ENCODE data around the gene LAMB4. TPM values are rescaled to one million over a fixed set of nuclear protein-coding genes. Genes with fewer than 3 reads are reported as not detected.

The LAMB4 gene
- total RNA-seq, 2 donors from 2014 or later: 0.26 to 2.0 TPM

DNA sequence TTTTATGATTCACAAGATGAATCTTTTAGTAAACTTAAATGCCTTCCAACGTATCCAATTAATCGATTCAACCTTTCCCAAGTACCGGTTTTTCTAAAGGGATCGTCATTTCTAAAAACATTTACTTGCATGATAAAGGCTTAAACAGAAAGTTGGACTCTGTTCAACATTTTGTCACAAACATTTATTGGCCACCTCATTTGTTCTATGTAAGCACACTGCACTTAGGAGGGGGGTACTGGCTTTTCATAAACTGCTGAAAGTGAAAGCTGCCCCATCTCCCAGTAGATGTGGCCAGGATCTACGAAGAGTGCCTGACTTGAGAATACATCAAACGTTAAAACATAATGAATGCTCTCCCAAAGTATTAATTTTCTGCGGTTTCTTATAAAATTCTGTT is 37.3 kb upstream of the LAMB4 start:
- Histone ChIP-seq H3K9me3 (no peaks in the 10 kb centered on the region), H3K27me3 (no peaks in the 10 kb centered on the region), H3K4me3 (no peak overlapping the region), H3K27ac (peak overlapping the region in 1 of 4 donors; percentile 44), H3K36me3 (replicated peaks in 1 of 2; ENCODE audit: insufficient read depth in 1 of 2, low read depth in 2 of 2) (no peaks in the 10 kb centered on the region), H3K4me1 (peaks cover 4% of the 10 kb centered on the region)
- DNase-seq: peak in 1 of 4 donors; percentile 27
- WGBS, 2 donors: 22 to 24% methylated on average over 7 of the region's 7 CpGs
- ATAC-seq: peak; percentile 63
- intact Hi-C loops (cut with DNase I): no loop called here
- TF ChIP-seq, protein P1, sequence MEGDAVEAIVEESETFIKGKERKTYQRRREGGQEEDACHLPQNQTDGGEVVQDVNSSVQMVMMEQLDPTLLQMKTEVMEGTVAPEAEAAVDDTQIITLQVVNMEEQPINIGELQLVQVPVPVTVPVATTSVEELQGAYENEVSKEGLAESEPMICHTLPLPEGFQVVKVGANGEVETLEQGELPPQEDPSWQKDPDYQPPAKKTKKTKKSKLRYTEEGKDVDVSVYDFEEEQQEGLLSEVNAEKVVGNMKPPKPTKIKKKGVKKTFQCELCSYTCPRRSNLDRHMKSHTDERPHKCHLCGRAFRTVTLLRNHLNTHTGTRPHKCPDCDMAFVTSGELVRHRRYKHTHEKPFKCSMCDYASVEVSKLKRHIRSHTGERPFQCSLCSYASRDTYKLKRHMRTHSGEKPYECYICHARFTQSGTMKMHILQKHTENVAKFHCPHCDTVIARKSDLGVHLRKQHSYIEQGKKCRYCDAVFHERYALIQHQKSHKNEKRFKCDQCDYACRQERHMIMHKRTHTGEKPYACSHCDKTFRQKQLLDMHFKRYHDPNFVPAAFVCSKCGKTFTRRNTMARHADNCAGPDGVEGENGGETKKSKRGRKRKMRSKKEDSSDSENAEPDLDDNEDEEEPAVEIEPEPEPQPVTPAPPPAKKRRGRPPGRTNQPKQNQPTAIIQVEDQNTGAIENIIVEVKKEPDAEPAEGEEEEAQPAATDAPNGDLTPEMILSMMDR (IDR thresholded peaks at IDR 0.05): no peak
- no peak for TF ChIP-seq POLR2A (IDR thresholded peaks at IDR 0.05)

DNA sequence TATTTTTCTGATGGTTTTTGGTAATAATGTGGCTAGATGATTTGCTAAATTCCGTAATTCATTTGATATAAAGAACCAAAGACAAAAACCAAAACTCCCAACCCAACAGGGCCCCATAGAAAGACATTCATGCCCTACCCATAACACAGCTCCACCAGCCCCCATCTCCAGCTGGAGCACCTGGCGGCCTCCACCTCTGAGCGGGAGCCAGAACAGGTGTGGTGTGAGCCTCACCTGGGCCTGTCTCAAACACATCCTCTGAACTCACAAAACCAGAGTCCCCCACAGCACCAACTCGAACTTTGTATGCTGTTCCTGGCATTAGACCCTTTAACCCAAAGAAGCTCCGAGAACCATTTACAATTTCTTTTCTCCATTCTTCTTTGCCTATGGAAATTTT is 36.5 kb upstream of the LAMB4 start:
- Histone ChIP-seq H3K27me3 (no peaks in the 10 kb centered on the region), H3K9me3 (no peaks in the 10 kb centered on the region), H3K4me3 (no peak overlapping the region), H3K4me1 (peaks cover 4% of the 10 kb centered on the region), H3K27ac (no peak overlapping the region), H3K36me3 (replicated peaks in 1 of 2; ENCODE audit: insufficient read depth in 1 of 2, low read depth in 2 of 2) (no peaks in the 10 kb centered on the region)
- ATAC-seq: no peak
- WGBS, 2 donors: 83 to 91% methylated on average over 5 of the region's 5 CpGs
- TF ChIP-seq, protein P1 (IDR thresholded peaks at IDR 0.05): no peak
- no peak for TF ChIP-seq POLR2A (IDR thresholded peaks at IDR 0.05)
- peak in 1 of 4 donors; percentile 19 for DNase-seq
- intact Hi-C loops (cut with DNase I): no loop called here

DNA sequence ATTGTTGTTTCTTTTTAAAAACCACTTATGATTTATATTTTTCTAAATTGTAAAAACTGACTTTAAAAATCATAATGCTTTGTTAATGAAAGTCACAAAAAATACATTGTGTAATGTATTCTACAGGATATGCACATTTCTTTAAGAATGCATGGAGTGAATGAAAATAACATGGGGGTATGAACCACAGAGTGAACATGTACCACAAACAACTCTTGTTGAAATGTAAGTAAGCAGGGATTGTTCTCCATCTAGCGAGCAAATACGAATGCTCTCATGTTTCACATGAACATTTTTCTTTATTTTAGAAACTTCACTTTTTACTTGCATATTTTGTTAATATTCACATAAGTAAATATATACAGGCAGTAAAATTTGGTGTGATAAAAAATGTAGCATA is 35.6 kb upstream of the LAMB4 start:
- DNase-seq: no peak
- no peak for TF ChIP-seq POLR2A (IDR thresholded peaks at IDR 0.05)
- TF ChIP-seq, protein P1 (IDR thresholded peaks at IDR 0.05): no peak
- no peak for ATAC-seq
- no peaks in the 10 kb centered on the region for H3K27me3 ChIP-seq
- peaks cover 4% of the 10 kb centered on the region for H3K4me1 ChIP-seq
- H3K36me3 ChIP-seq (replicated peaks in 1 of 2; ENCODE audit: insufficient read depth in 1 of 2, low read depth in 2 of 2): no peaks in the 10 kb centered on the region
- no peaks in the 10 kb centered on the region for H3K9me3 ChIP-seq
- 92 to 96% methylated on average over 2 of the region's 2 CpGs for WGBS, 2 donors
- H3K27ac ChIP-seq: no peak overlapping the region
- H3K4me3 ChIP-seq: no peak overlapping the region
- intact Hi-C loops (cut with DNase I): no loop called here

DNA sequence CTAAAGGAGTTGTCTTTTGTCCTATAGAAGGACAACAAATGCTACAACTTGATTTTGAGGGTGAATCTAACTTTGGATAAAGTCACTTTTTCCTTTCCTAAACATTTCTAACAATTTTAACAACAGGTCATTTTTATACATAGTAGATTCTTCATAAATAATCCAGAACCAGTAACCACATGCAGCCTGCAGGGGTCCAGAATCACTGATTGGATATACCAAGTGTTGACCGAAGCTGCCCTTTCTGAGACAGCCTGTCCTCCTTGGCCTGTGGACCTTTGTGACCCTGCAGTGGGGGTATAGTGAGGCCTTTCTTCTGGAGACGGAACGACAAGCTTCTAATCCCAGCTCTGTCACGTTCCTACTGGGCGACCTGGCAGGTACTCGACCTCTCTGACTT is 34.8 kb upstream of the LAMB4 start:
- 74 to 81% methylated on average over 6 of the region's 6 CpGs for WGBS, 2 donors
- intact Hi-C loops (cut with DNase I): no loop called here

DNA sequence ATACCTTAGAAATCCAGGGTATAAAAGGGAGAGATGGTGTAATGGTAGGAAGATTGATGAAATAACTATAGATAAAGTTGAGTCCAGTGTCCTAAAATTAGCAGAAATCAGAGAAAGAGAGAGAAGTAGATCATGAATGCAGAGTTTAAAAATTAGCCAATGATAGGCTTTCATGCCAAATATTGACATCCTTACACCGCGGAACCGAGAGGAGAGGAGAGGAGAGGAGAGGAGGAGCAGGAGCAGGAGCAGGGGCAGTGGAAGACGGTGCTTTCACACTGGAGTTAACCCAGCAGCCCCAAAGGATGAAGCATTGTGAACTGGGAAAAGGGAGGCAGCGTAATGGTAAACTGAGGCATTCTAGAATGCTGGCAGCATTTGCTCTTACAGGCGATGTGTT is 34.2 kb upstream of the LAMB4 start:
- no peak overlapping the region for H3K4me3 ChIP-seq
- TF ChIP-seq, protein P1 (IDR thresholded peaks at IDR 0.05): no peak
- no peak for TF ChIP-seq POLR2A (IDR thresholded peaks at IDR 0.05)

More for the DNA sequence above, 34.8 kb upstream of the LAMB4 start:
- Histone ChIP-seq H3K27ac (no peak overlapping the region), H3K9me3 (no peaks in the 10 kb centered on the region), H3K27me3 (no peaks in the 10 kb centered on the region), H3K36me3 (replicated peaks in 1 of 2; ENCODE audit: insufficient read depth in 1 of 2, low read depth in 2 of 2) (no peaks in the 10 kb centered on the region), H3K4me1 (peaks cover 4% of the 10 kb centered on the region), H3K4me3 (no peak overlapping the region)
- ATAC-seq (no peak), DNase-seq (no peak)
- no peak for TF ChIP-seq POLR2A (IDR thresholded peaks at IDR 0.05)
- TF ChIP-seq, protein P1 (IDR thresholded peaks at IDR 0.05): no peak

More for the DNA sequence above, 34.2 kb upstream of the LAMB4 start:
- ATAC-seq (no peak), DNase-seq (no peak)
- intact Hi-C loops (cut with DNase I): no loop called here
- Histone ChIP-seq H3K9me3 (no peaks in the 10 kb centered on the region), H3K4me1 (peaks cover 6% of the 10 kb centered on the region), H3K27ac (no peak overlapping the region), H3K36me3 (replicated peaks in 1 of 2; ENCODE audit: insufficient read depth in 1 of 2, low read depth in 2 of 2) (no peaks in the 10 kb centered on the region), H3K27me3 (no peaks in the 10 kb centered on the region)
- 46 to 50% methylated on average over 6 of the region's 6 CpGs for WGBS, 2 donors

Data from body of pancreas (tissue), 4 donors.